ENCODE measurements around the gene NOC4L.

Gene NOC4L

GRCh38 chr12:132199101-132199500 lies 54.8 kb downstream of the NOC4L start:
- DNase-seq, result no peak

- no peak for DNase-seq
Observed at GRCh38 chr12:132199526-132200319, 55.5 kb downstream of the NOC4L start.

- DNase-seq, result no peak
Observed at GRCh38 chr12:132200800-132201199, 56.5 kb downstream of the NOC4L start.

GRCh38 chr12:132201391-132202120 lies 57.3 kb downstream of the NOC4L start:
- no peak for DNase-seq
